HK-2 (cell line): ENCODE results near the gene PARP16.
A peak's percentile ranks its signal among the peaks of the same experiment; 100 is the strongest.

Experiments
- DNase-seq: peaks from one replicate; pipeline ENCODE4 v3.0.0-alpha.2; 2018; ENCODE audit not compliant: unreplicated experiment

Gene PARP16, protein sequence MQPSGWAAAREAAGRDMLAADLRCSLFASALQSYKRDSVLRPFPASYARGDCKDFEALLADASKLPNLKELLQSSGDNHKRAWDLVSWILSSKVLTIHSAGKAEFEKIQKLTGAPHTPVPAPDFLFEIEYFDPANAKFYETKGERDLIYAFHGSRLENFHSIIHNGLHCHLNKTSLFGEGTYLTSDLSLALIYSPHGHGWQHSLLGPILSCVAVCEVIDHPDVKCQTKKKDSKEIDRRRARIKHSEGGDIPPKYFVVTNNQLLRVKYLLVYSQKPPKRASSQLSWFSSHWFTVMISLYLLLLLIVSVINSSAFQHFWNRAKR

DNA sequence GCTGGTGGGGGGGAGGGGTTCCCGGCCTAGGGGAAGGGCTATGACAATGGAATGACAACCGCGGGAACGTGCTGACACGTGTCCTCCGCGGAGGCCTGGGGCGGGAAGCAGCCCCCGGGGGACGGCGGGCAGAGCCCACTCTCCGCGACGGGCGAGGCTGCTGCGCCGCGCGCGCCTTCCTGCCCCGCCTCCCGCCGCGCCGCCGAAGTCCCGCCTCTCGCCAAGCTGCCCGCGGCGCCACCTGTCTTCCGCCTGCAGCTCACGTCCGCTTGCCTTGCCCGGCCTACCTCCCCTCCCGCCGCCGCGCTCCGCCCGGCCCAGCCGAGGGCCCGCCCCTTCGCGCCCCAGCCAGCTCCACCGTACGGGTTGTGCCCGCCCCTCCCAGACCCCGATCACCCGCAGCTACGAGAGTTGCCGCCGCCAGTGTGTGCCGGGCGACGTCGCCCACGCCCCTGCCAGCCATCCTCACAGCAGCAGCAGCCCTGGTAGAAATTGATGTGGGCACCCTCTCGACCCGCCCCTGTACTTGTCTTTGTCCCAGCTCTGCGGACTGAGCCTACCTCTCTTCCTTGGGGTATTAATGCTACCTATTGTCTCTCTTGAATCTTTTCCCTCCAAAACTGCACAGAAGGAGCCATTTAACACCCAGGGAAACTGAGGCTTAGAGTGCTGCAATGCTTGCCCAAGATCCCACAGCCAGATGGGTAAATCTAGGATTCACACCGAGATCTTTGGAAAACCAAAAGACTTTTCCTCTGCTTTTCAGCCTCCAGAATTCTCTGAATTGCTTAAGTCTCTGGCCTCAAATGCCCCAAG lies at the start of gene PARP16:
Gene PARP16 (minus strand): TSS at position 180 of the 816 bp plus-strand sequence. CDS start 457 bp downstream, outside the sequence.
- DNase-seq = peak; percentile 86

DNA sequence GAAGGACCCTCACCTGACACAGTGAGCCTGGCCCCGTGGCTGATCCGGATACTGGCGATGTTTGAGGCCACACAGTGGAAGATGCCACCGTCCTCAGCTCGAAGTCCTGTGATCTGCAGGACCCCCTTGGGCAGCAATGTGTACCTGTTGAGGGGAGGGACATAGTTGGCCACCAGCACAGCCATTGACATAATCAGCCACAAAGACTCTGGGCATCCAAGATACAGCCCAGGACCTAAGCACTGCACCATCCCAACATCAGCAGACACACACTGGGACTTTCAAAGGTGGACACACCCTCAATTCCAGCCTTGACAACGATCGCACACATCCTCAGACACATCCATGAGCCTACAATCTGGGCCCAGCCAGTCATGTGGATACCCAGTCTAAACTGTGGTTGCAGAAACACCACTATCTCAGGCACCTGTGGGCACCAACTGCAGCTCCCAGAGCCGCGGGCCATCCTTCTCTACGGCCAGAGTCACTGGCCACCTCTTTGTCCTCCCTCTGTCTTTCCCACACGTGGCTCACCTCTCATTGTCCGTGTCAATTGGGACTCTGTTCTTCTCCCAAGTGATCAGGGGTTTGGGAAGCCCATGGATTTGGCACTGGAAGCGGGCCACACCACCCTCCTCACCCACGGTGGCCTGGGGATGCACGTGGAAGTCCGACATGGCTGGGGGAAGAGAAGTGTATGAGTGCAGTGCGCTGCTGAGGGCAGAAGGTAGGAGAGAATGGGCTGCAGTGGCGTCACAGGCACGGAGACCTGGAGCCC lies 48.8 kb upstream of the PARP16 start:
- DNase-seq = no peak

DNA sequence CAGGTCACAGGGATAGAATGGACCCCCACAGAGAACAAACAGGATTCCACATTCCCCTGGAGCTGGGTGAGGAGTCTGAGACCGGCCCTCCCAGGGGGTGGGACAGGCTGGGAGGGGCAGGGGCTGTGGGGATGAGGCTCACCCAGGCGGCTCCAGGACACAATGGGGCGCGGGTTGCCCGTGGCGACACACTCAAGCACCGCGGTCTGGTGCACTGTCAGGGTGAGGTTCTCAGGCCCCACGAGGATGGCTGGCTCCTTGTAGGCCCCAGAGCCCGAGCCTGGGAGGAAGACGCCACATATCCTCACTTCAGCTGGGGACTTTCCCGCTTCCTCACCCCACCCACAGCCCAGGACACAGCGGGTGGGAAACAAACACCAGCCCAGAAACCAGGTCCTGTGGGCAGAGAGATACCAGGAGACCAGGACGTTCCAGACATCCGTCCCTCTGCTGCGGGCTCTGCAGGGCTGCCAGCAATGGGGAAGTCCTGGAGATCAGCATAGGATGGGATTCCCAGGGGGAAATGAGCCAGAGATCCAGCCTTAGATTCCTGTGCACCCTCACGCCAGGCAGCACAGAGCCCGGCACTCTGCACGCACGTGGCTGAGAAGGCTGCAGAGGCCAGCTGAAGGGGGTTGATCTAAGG lies 48.0 kb upstream of the PARP16 start:
- DNase-seq = no peak

DNA sequence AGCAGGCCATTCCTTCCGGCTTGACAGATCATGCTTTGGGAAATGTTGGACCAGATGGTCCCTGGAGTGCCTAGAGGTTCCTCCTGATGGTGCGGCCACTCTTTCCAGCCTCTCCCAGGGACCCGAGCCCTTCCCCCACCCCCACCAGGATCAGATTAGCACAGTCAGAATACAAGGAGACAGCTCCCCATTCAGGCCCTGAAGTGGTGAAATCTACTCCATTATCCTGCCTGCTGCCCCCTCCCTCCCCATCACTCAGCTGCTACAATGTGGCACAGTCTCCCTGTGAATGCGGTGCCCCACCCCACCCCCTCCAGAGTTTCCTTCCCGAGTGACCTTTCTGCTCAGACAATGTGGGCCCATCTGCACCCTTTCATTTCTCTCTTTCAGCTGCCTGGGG lies 47.2 kb upstream of the PARP16 start:
- DNase-seq = no peak

DNA sequence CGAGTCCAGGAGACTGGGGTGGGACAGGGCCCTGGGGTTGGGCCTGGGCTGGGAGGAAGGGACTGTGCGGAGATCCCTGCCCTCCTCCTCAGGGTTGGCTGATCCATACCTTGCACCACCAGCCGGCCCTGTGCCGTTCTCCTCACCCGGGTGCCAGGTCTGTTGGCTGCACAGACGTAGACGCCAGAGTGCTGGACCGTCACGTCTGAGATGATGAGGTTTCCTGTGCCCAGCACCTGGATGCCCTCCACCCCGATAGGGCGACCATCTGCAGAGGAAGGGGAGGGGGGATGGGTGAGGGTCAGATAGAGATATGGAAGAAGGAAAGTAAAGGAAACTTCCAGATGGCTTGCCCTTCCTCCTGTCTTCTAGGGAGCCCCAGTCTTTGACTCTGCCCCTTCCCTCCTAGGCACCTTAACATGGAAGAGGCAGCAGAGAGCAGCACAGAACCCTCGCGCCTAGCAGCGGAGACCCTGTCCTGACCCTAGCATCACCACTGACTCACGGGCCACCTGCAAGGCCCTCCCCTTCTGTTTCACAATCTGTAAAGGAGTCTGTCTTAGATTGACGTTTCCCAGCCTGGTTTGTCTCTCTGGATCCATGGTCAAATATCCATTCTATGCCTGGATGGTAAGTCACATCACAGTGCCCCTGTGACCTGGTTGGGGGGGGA lies 46.6 kb upstream of the PARP16 start:
- no peak for DNase-seq

DNA sequence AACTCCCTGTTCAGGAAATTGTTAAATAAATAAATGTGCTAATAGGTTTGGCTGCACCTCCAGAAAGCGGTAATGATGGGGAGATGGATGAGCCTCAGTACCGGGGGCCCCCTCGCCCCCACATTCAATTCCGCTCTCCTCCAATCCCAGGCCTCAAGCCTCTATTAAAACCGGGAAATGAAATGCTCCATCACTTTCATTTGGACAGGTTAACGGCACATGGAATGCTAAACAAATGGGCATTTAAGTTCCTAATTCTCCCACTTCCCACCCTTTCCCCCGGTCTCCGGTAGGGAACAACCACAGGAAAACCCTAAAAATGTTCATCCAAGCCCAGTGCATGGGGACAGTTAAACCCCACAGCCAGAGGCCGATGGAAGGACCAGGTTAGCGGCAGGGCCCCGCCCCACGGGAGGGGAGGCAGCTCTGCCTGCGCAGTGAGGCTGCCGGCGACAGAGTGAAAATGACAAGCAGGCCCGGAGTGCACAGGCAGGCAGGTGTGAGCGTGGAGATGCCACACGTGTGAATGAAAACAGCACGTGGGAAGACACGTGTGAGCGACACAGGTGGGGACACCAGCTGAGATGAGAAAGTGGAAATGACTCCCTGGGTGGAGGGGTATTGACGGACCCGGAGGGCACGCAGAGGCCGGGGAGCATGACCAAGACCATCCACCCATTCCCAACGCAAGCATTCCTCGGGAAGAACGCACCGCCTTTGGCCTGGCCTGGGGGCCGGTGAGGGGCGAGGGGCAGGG lies 45.9 kb upstream of the PARP16 start:
- no peak for DNase-seq

DNA sequence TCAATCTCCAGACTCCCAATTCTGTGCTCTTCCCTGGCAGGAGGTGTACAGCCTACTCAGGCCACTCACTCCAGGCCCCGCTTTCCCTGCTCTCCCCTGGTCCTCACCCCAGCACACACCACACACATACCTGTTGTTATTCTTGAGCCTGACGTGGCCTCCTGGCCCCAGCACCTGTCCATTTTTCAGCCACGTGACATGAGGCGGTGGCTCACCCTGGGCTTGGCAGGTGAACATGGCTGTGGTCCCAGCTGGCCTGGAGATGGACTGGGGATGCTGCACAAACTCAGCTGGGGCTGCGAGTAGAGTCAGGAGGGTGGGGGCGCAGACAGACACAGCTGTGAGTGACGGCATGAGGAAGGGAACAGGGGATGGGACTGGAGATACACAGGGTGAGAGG lies 45.1 kb upstream of the PARP16 start:
- no peak for DNase-seq

DNA sequence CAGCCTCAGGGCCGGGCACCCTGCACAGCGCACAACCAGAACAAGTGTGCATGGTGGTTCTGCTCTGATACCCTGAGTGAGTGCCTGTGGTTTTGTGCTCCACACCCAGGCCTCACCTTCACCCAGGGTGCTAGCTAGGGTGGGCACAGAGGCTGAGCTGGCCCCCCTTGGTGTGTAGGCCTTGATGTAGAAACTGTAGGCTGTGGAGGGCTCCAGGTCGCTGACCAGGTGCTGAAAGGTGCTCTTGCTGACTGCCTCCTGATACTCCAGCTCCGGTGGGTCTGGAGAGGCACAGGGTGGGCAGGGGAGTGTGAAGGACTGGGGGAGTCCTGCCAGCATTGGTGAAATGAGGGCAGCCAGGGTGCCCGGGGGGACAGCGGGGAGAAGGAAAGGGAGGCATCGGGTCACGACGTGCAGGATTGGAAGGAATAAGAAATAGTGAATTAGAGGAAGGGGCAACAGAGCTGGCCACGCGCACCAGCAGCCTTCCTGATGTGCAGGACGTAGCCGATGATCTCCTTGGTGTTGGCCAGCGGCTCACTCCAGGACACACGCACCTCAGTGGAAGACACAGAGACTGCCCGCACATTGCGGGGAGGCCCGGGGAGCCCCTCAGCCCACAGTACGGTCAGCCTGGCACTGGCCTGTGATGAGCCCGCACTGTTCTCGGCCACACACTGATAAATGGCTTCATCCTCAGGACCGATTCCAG lies 44.4 kb upstream of the PARP16 start:
- DNase-seq = no peak

DNA sequence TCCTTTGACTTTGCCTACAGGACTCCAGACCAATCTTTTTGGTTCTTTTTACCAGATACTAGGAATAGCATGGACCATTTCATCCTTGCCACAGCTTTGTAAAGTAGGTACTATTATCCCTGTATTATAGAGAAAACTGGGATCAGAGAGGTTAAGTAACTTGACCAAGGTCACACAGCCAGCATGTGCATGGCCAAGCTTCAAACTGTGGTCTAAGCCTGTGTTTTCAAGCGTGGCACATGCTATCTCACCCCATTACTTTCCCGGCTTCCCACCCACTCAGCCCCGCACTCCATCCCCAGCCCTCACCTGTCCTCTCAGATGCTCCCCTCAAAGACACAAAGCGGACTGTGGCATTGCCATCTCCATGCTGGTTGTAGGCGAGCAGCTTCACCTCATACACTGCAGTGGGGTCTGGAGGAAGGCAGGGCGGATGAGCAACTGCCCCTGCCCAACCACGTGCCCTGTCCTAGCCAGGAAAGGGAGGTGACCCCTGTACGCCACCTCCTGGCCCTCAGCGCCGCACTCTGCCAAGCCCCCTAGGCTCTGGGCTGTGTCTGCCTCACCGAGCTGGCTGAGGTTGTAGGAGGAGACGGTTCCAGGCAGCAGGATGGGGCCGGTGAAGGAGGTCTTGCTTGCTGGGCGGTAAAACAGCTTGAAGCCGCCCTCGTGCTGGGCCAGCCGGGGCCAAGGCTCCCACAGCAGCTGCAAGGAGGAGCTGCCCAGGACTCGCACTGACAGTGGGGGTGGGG lies 43.5 kb upstream of the PARP16 start:
- no peak for DNase-seq

DNA sequence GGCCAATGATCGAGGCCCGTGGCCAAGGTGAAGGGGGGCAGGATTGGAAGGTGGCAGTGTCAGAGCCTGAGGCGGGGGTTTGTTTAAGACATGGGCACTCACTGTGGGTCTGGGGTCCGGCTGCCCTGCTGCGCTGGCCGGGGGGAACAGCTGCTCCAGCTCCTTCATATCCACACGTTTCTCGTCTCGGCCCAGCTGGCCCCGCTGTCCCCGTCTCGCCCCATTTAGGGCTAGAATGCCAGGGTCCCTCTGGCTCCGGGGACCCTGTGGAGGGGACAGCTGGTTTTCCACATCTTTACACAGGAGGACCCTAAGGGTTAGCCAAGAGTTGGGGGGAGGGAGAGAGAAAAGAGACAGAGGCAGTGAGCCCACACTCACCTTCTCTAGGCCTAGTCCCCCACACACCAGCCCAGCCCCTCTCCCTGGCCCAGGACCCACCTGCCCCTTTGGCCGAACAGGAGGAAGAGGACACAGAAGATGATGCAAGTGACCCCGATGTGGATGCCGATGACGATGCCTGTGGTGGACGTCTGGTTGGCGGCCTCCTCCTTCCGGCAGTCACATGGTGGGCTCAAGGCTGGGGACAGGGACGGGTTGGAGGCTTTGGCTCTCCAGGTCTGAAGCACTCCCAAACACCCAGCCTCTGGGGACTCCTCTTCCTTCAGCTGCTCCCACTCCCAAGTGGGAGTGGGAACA lies 42.8 kb upstream of the PARP16 start:
- DNase-seq = no peak

DNA sequence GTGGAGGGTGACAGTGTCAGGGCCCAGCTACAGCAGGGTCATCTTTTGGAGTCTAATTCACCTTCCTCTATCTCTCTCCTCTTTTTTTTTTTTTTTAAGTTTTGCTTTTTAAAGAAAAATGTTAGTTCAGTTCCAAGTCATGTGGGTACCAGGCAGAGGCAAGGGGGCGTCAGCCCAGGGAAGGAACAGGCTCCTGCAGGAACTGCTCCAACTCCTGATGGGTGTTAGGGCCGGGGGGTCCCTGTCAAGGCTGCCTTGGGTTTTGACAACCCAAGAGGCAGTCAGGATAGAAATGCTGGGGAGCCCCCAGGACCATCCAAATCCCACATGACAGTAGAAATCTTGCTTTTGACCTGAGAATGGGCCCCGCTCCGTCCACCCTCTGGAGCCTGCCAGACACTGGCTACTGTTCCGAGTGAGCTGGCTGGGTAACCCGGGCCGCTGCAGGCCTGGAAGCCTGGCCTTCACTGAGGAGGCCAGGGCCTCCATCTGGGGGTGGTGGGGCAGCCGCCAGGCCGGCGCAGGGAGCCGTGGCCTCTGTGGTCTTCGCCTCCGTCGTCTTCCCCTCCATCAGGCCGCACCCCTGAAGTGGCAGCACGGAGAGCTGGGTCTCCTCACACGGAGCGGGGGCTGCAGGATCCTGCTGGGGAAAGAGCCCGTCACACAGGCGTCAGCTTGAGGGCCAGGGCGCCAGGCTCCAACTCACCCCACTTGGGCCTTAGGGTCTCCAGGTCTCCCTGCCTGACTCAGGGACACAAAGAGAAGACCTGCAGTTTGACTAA lies 42.0 kb upstream of the PARP16 start:
- no peak for DNase-seq

DNA sequence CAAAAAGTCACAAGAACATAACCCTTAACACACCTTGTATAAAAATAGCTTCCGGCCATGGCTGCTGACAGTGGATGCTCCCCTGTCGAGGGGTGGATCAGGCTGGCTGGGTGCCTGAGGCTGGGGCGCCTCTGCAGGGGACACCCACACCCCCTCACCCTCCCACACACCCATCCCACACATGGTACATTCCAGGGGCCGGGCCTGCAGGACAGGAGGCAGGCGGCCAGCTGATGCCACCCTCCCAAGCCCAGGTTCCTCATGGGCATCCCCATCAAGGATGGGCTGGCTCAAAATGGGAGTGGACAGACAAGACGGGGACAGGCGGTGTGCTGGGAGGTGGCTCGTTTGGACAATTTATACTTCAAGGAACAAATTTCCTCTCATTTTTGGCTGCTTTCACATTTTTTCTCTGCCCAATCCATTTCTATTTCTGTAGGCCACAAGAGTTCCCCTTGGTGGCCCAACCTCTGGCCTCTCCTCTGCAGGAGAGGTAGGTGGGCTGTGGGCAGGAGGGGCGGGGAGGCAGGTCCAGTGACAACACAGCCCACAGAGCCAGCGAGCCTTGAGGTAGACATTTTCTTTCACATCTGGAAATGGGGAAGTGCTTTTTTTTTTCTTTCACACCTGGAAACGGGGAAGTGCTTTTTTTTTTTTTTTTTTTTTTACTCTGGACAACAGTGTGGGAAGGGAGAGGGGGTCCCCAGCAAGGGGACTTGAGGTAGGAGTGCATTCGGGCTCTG lies 41.1 kb upstream of the PARP16 start:
- no peak for DNase-seq

DNA sequence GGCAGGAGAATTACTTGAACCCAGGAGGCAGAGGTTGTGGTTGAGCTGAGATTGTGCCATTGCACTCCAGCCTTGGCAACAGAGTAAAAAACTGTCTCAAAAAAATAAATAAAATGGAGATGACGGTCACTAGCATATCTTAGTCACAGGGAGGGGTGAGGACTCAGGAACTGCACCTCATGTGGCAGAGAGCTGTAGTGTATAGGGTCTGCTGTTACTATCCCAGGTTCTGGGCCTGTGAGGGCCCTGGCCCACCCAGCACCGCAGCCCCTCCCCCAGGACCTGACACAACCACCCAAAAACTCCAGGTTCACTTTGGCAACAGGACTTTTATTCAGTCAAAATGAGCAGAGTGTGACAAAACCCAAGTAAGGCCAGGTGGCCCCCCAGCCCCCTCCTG lies 40.1 kb upstream of the PARP16 start:
- no peak for DNase-seq

DNA sequence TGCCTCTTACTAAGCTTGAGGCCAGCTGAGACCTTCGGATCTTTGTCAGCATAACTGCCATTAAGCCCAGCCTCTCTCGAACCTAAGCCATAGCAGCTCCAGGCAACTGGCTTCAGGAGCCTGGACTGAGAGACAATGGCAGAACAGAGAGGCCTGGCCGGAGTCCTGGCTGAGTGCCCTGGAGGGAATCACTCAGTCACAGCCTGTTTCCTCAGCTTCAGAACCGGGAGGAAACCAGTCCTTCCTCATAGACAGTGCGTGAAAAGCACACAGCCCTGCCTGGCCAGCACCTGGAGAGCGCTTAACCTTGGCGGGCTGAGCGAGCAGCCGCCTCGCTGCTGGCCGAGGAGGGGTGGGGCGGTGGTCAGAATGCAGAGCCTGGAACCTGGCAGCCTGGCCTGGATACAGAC lies 39.4 kb upstream of the PARP16 start:
- no peak for DNase-seq

DNA sequence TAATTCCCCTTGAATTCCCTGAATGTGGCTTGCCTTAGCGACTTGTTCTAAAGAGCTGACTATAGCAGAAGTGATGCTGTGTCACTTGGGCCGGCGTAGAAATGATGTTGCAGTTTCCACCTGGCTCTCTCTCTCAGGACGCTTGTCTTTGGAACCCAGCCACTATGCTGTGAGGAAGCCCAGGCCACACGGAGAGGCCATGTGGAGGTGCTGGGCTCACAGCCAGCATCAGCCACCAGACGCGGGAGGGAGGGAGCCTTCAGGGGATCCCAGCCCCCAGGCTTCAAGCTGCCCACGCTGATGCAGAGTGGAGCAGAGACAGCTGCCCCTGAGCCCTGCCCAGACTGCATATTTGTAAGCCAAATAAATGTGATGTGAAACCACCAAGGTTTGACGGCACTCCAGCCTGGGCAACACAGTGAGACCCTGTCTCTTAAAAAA lies 36.4 kb upstream of the PARP16 start:
- DNase-seq = no peak

DNA sequence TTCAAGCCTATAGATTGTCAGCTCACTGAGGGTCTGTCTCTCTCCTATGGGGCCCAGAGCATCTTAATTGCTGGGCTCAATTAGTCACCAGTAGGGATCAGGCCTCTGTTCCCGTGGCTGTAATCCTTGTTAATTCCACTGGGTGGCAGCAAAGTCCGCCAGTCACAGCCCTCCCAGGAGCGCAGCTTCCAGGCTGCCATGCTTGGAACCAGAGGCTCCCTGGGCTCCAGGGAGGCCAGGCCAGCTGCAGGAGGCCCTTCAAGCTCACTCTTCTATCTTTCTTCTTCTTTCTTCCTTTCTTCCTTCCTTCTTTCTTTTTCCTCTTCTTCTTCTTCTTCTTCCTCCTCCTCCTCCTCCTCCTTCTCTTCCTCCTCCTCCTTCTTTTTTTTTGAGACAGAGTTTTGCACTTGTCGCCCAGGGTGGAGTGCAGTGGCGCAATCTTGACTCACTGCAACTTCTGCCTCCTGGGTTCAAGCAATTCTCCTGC lies 32.2 kb upstream of the PARP16 start:
- peak; percentile 71 for DNase-seq

DNA sequence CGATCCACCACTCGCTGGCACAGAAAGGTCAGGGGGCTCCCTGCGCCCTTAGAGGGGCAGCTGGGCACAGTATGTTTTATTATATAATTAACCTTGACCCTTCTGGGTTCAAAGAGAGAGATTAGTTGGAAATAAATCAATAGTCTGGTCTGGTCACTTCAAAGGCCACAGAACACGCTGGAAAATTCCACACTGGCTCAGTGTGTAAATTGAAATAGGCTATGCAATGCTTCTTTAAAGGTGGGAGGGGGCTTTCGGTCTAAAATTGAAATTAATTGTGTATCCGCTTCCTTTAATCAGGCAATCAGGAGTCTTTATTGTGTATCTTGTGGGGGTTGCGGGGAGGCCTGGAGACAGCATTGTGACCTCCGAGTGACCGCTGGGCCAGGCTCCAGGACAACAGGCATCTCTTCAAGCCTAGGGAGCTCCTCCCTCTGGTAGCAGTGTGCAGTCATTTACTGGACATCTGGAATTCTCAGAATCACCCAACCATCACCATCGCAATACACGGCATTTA lies 25.8 kb upstream of the PARP16 start:
- DNase-seq = no peak
